Endothelial cell of umbilical vein (primary cell): Measurements from ENCODE around the gene TIGD1. TPM values are rescaled to one million over a fixed set of nuclear protein-coding genes. Genes with fewer than 3 reads are reported as not detected.
A peak's percentile ranks its signal among the peaks of the same experiment; 100 is the strongest.

Experiments used
- BruUV-seq: library from RNA; stranded (reverse); fragments of 400-500 nt; replicated peaks from 2 replicates; lab custom pipeline; 2021; lab: Mats Ljungman, UMichigan
- CTCF ChIA-PET: fragments of 300-600, 350-600 bp; sonication (Branson Sonifier 250); formaldehyde crosslinking; loops from one replicate; lab custom pipeline; 2021; ENCODE audit warnings: antibody characterized with exemption, inconsistent platforms; lab: Charles Lee
- POLR2A ChIA-PET: fragments of 300-600, 350-600 bp; sonication (Branson Sonifier 250); formaldehyde crosslinking; loops from one replicate; lab custom pipeline; 2021; ENCODE audit warnings: antibody characterized with exemption, inconsistent platforms; lab: Charles Lee
- DNase-seq: peaks from one replicate; pipeline ENCODE4 v3.0.0-alpha.2; 2011; ENCODE audit warnings: low read depth, low spot score
- FAIRE-seq: peaks from 2 replicates; lab custom pipeline; 2011; peaks lifted over from hg19 to GRCh38; lab: Jason Lieb, UNC
- H2AFZ ChIP-seq: 2 replicates; pipeline ENCODE4 v1.6.0; 2012; ENCODE audit warnings: low read depth, low read length, control low read depth, inconsistent platforms
- H3K27ac ChIP-seq: 2 replicates; pipeline ENCODE4 v1.5.1; 2011; ENCODE audit warnings: low read depth, mild to moderate bottlenecking, control low read depth, low read length, moderate library complexity; ENCODE audit not compliant: insufficient read depth
- H3K27me3 ChIP-seq, 2 experiments: 2 replicates each; pipeline versions ENCODE4 v1.6.0 to v1.6.1; 2011; ENCODE audit warnings: low read length in 2 of 2, mixed read lengths in 1 of 2; ENCODE audit not compliant: control insufficient read depth in 2 of 2, insufficient read depth in 2 of 2
- H3K36me3 ChIP-seq, 2 experiments: 2 replicates in 1 of 2; 3 replicates in 1 of 2; pipeline ENCODE4 v1.5.1; 2011; ENCODE audit warnings: low read length in 2 of 2, mild to moderate bottlenecking in 1 of 2, moderate library complexity in 1 of 2; ENCODE audit not compliant: control insufficient read depth in 2 of 2, insufficient read depth in 2 of 2; ENCODE audit errors: extremely low read depth in 1 of 2
- H3K4me1 ChIP-seq: 3 replicates; pipeline ENCODE4 v1.5.1; 2011; ENCODE audit warnings: mild to moderate bottlenecking, low read length; ENCODE audit not compliant: control insufficient read depth, insufficient read depth; ENCODE audit errors: extremely low read depth
- H3K4me2 ChIP-seq: 2 replicates; pipeline ENCODE4 v1.6.1; 2011; ENCODE audit warnings: low read length, control low read depth, mixed read lengths; ENCODE audit not compliant: insufficient read depth
- H3K4me3 ChIP-seq, 3 experiments: fragments of 200-600 bp in 1 of 3; sonication (generic), shearing (Covaris generic) in 1 of 3; replicated peaks in 1 of 3; 2 replicates each; pipeline ENCODE4 v1.5.1; 2011 to 2016; ENCODE audit warnings: control low read depth in 3 of 3, low read length in 3 of 3, mild to moderate bottlenecking in 2 of 3, inconsistent platforms in 1 of 3, low read depth in 1 of 3, moderate library complexity in 1 of 3; ENCODE audit not compliant: insufficient read depth in 1 of 3
- H3K79me2 ChIP-seq: 2 replicates; pipeline ENCODE4 v1.6.0; 2012; ENCODE audit warnings: low read length, inconsistent platforms; ENCODE audit not compliant: control insufficient read depth, insufficient read depth
- H3K9ac ChIP-seq: replicated peaks from 2 replicates; pipeline ENCODE3; 2011; ENCODE audit warnings: low read length, control low read depth; ENCODE audit not compliant: insufficient read depth; ENCODE audit errors: extremely low read depth
- H3K9me1 ChIP-seq: replicated peaks from 3 replicates; pipeline ENCODE4 v1.6.0; 2011; ENCODE audit warnings: mild to moderate bottlenecking, low read length; ENCODE audit not compliant: control insufficient read depth, insufficient read depth; ENCODE audit errors: extremely low read depth
- H3K9me3 ChIP-seq: replicated peaks from 2 replicates; pipeline ENCODE4 v1.5.1; 2012; ENCODE audit warnings: low read length, inconsistent platforms; ENCODE audit not compliant: control insufficient read depth, insufficient read depth
- H4K20me1 ChIP-seq: replicated peaks from 2 replicates; pipeline ENCODE3; 2011; ENCODE audit warnings: mild to moderate bottlenecking, low read length; ENCODE audit not compliant: control insufficient read depth, insufficient read depth; ENCODE audit errors: extremely low read depth
- CTCF ChIP-seq, 2 donors: IDR thresholded peaks; 1 replicate in 1 of 2; 2 replicates in 1 of 2; pipeline ENCODE4 v1.5.1; 2011; ENCODE audit warnings: low read length in 2 of 2, mild to moderate bottlenecking in 2 of 2, moderate library complexity in 2 of 2, control low read depth in 1 of 2, inconsistent platforms in 1 of 2, low read depth in 1 of 2; ENCODE audit not compliant: insufficient read depth in 1 of 2; ENCODE audit errors: extremely low read depth in 1 of 2
- EZH2 ChIP-seq: IDR thresholded peaks from 2 replicates; pipeline ENCODE4 v1.6.1; 2012; ENCODE audit warnings: borderline replicate concordance, low read depth, mild to moderate bottlenecking, moderate library complexity, low read length, inconsistent platforms; ENCODE audit not compliant: severe bottlenecking
- FOS ChIP-seq: IDR thresholded peaks from 2 replicates; pipeline ENCODE4 v1.6.1; 2011; ENCODE audit warnings: mild to moderate bottlenecking, low read length, moderate library complexity, borderline replicate concordance; ENCODE audit not compliant: insufficient read depth
- GATA2 ChIP-seq: IDR thresholded peaks from 2 replicates; pipeline ENCODE4 v1.7.0; 2011; ENCODE audit warnings: low read depth, mild to moderate bottlenecking, moderate library complexity, mixed read lengths, low read length; ENCODE audit not compliant: insufficient read length, insufficient read depth
- JUN ChIP-seq: IDR thresholded peaks from 2 replicates; pipeline ENCODE4 v1.6.1; 2011; ENCODE audit warnings: borderline replicate concordance, low read depth; ENCODE audit not compliant: insufficient read length, insufficient read depth
- MAX ChIP-seq: IDR thresholded peaks from 2 replicates; pipeline ENCODE4 v1.6.1; 2011; ENCODE audit not compliant: insufficient read depth, insufficient read length
- MYC ChIP-seq: IDR thresholded peaks from one replicate; pipeline ENCODE4 v1.6.1; 2011; ENCODE audit warnings: mild to moderate bottlenecking, low read depth, low read length
- POLR2A ChIP-seq: IDR thresholded peaks from 2 replicates; pipeline ENCODE4 v1.6.1; 2012; ENCODE audit warnings: low read depth, mild to moderate bottlenecking, control low read depth, low read length
- POLR2AphosphoS5 ChIP-seq: IDR thresholded peaks from 2 replicates; pipeline ENCODE4 v1.6.1; 2012; ENCODE audit warnings: low read depth, mild to moderate bottlenecking, control low read depth, low read length, moderate library complexity; ENCODE audit not compliant: insufficient read depth
- dilution Hi-C: fragments of 300-500 bp; cut with MboI; formaldehyde crosslinking; loops from one replicate; pipeline ENCODE4 v1.15.0; 2019; ENCODE audit warnings: low sequenced_read_pairs; ENCODE audit not compliant: extremely low pct_ligation_motif_present
- intact Hi-C: fragments of 100-400 bp; cut with micrococcal nuclease; formaldehyde crosslinking; loops from one replicate; pipeline ENCODE4 v1.10.0; 2022
- polyA plus RNA-seq, 4 experiments: library from polyadenylated mRNA; depleted of rRNA in 3 of 4; stranded (reverse) in 3 of 4; unstranded in 1 of 4; fragments of >200 nt; gene quantifications; 2 replicates each; pipeline versions ENCODE4 v1.2.1 to v1.2.3, GENCODE V29; 2011 to 2012; ENCODE audit warnings: missing spikeins in 1 of 4
- total RNA-seq: library from RNA; stranded (reverse); gene quantifications from 2 replicates; pipeline ENCODE4 v1.2.3, GENCODE V29; 2021

TIGD1 gene
- total and polyA plus RNA-seq, 2 donors (not counting 3 experiments of a cell fraction or from before 2014, with no cell fraction given): 1.6 to 3.3 TPM

- BruUV-seq: TSS peak; percentile 61
- peaks cover 45% of the 10 kb centered on the region for H3K79me2 ChIP-seq
- intact Hi-C loops: loop anchor here (2.0 kb wide), 1 partner anchor 25 kb away; no protein-coding TSS in a partner anchor
- ChIA-PET CTCF (interaction anchor here (1.0 to 1.4 kb wide), 3 partner anchors 18 to 27 kb away, joined by 3 to 7 read pairs (median 6); no protein-coding TSS in a partner anchor), POLR2A (no interaction called here)
- no peak for FAIRE-seq
- H3K27ac ChIP-seq: peak overlapping the region; percentile 87
- no peak for DNase-seq
- H3K9me3 ChIP-seq: no peaks in the 10 kb centered on the region
- no peaks in the 10 kb centered on the region for H3K27me3 ChIP-seq
- H3K9me1 ChIP-seq: no peaks in the 10 kb centered on the region
- no peaks in the 10 kb centered on the region for H3K36me3 ChIP-seq
- dilution Hi-C loops: no loop called here
- TF ChIP-seq JUN (no peak), POLR2AphosphoS5 (no peak), EZH2 (no peak)
- H3K4me1 ChIP-seq: peaks cover 6% of the 10 kb centered on the region
- H3K4me3 ChIP-seq: peak overlapping the region; percentile 71 to 94 (median 79)
- peak overlapping the region; percentile 97 for H2AFZ ChIP-seq
- peak overlapping the region; percentile 91 for H3K4me2 ChIP-seq
- peak overlapping the region; percentile 91 for H3K9ac ChIP-seq
- no peaks in the 10 kb centered on the region for H4K20me1 ChIP-seq
These were observed 553 bp downstream of the TIGD1 start for GRCh38 chr2:232549655-232550353.

- Histone ChIP-seq H3K4me3 (no peak overlapping the region), H3K27me3 (no peaks in the 10 kb centered on the region), H3K4me2 (no peak overlapping the region), H3K79me2 (peaks cover 27% of the 10 kb centered on the region), H4K20me1 (no peaks in the 10 kb centered on the region), H3K9me1 (no peaks in the 10 kb centered on the region), H3K9me3 (no peaks in the 10 kb centered on the region), H3K4me1 (peaks cover 6% of the 10 kb centered on the region), H2AFZ (no peak overlapping the region), H3K9ac (no peak overlapping the region), H3K36me3 (no peaks in the 10 kb centered on the region), H3K27ac (no peak overlapping the region)
- dilution Hi-C loops (no loop called here), intact Hi-C loops (no loop called here)
- TF ChIP-seq MAX: no peak
- no peak for TF ChIP-seq JUN
- no peak for TF ChIP-seq FOS
- no peak for TF ChIP-seq POLR2A
- TF ChIP-seq GATA2: no peak
- no peak for TF ChIP-seq MYC
- no peak for TF ChIP-seq CTCF (IDR thresholded peaks at IDR 0.05; ENCODE audit: extremely low read depth in 1 of 2, insufficient read depth in 1 of 2, low read depth in 1 of 2, low read length in 2 of 2)
- TF ChIP-seq POLR2AphosphoS5: no peak
- ChIA-PET POLR2A (no interaction called here), CTCF (no interaction called here)
- no peak for FAIRE-seq
- no peak for DNase-seq
- BruUV-seq: no TSS peak
These were observed 2.4 kb downstream of the TIGD1 start for GRCh38 chr2:232547991-232548390.
